ENCODE measurements around the gene SNX8. TPM values are rescaled to one million over a fixed set of nuclear protein-coding genes. Genes with fewer than 3 reads are reported as not detected.

SNX8 gene
- total and polyA plus RNA-seq, 2 of the 8 experiments (the other 6 are each of a cell fraction or from before 2014, with no cell fraction given) = 46.2 to 70.8 TPM

DNA sequence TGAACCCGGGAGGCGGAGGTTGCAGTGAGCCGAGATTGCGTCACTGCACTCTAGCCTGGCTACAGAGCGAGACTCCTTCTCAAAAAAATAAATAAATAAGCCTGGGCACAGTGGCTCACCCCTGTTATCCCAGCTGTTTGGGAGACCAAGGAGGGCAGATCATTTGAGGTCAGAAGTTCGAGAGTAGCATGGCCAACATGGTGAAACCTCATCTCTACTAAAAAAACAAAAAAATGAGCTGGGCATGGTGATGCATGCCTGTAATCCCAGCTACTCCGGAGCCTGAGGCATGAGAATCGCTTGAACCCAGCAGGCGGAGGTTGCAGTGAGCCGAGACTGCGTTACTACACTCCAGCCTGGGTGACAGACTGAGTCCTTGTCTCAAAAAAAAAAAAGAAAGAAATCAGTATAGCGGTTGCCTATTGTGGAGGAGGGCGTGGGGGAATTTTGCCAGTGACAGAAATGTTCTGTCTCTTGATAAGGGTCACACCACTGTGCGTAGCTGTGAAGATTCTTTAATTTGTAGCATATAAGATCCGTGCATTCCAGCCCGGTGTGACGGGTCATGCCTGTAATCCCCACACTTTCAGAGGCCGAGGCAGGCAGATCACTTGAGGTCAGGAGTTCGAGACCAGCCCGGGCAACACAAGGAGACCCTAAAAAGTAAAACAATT is 22.5 kb upstream of the SNX8 start (continued):
- TF ChIP-seq, protein P1, sequence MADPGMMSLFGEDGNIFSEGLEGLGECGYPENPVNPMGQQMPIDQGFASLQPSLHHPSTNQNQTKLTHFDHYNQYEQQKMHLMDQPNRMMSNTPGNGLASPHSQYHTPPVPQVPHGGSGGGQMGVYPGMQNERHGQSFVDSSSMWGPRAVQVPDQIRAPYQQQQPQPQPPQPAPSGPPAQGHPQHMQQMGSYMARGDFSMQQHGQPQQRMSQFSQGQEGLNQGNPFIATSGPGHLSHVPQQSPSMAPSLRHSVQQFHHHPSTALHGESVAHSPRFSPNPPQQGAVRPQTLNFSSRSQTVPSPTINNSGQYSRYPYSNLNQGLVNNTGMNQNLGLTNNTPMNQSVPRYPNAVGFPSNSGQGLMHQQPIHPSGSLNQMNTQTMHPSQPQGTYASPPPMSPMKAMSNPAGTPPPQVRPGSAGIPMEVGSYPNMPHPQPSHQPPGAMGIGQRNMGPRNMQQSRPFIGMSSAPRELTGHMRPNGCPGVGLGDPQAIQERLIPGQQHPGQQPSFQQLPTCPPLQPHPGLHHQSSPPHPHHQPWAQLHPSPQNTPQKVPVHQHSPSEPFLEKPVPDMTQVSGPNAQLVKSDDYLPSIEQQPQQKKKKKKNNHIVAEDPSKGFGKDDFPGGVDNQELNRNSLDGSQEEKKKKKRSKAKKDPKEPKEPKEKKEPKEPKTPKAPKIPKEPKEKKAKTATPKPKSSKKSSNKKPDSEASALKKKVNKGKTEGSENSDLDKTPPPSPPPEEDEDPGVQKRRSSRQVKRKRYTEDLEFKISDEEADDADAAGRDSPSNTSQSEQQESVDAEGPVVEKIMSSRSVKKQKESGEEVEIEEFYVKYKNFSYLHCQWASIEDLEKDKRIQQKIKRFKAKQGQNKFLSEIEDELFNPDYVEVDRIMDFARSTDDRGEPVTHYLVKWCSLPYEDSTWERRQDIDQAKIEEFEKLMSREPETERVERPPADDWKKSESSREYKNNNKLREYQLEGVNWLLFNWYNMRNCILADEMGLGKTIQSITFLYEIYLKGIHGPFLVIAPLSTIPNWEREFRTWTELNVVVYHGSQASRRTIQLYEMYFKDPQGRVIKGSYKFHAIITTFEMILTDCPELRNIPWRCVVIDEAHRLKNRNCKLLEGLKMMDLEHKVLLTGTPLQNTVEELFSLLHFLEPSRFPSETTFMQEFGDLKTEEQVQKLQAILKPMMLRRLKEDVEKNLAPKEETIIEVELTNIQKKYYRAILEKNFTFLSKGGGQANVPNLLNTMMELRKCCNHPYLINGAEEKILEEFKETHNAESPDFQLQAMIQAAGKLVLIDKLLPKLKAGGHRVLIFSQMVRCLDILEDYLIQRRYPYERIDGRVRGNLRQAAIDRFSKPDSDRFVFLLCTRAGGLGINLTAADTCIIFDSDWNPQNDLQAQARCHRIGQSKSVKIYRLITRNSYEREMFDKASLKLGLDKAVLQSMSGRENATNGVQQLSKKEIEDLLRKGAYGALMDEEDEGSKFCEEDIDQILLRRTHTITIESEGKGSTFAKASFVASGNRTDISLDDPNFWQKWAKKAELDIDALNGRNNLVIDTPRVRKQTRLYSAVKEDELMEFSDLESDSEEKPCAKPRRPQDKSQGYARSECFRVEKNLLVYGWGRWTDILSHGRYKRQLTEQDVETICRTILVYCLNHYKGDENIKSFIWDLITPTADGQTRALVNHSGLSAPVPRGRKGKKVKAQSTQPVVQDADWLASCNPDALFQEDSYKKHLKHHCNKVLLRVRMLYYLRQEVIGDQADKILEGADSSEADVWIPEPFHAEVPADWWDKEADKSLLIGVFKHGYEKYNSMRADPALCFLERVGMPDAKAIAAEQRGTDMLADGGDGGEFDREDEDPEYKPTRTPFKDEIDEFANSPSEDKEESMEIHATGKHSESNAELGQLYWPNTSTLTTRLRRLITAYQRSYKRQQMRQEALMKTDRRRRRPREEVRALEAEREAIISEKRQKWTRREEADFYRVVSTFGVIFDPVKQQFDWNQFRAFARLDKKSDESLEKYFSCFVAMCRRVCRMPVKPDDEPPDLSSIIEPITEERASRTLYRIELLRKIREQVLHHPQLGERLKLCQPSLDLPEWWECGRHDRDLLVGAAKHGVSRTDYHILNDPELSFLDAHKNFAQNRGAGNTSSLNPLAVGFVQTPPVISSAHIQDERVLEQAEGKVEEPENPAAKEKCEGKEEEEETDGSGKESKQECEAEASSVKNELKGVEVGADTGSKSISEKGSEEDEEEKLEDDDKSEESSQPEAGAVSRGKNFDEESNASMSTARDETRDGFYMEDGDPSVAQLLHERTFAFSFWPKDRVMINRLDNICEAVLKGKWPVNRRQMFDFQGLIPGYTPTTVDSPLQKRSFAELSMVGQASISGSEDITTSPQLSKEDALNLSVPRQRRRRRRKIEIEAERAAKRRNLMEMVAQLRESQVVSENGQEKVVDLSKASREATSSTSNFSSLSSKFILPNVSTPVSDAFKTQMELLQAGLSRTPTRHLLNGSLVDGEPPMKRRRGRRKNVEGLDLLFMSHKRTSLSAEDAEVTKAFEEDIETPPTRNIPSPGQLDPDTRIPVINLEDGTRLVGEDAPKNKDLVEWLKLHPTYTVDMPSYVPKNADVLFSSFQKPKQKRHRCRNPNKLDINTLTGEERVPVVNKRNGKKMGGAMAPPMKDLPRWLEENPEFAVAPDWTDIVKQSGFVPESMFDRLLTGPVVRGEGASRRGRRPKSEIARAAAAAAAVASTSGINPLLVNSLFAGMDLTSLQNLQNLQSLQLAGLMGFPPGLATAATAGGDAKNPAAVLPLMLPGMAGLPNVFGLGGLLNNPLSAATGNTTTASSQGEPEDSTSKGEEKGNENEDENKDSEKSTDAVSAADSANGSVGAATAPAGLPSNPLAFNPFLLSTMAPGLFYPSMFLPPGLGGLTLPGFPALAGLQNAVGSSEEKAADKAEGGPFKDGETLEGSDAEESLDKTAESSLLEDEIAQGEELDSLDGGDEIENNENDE (IDR thresholded peaks at IDR 0.05; ENCODE audit: insufficient replicate concordance, low read length) = no peak
- TF ChIP-seq YY1 (IDR thresholded peaks at IDR 0.05; ENCODE audit: low read depth, low read length) = no peak
